HEK293 (cell line): Measurements from ENCODE around the gene CATSPERZ.

ENCODE experiments used
- CTCF ChIA-PET: fragments of 350-600 bp; formaldehyde crosslinking; extraction: SDS; loops from one replicate; lab custom pipeline; 2021; ENCODE audit warnings: antibody characterized with exemption; lab: Yijun Ruan, JAX
- POLR2A ChIA-PET: fragments of 300-600 bp; formaldehyde crosslinking; extraction: SDS; loops from one replicate; lab custom pipeline; 2020; ENCODE audit warnings: antibody characterized with exemption, inconsistent platforms; lab: Yijun Ruan, JAX
- H3K27ac ChIP-seq: fragments of 200-500 bp; sonication (Bioruptor generic); 2 replicates; pipeline ENCODE4 v1.5.1; 2014; ENCODE audit warnings: low read depth, low read length, control low read depth, inconsistent platforms; ENCODE audit errors: extremely low read depth
- H3K36me3 ChIP-seq, 2 experiments: fragments of 200-500 bp in 1 of 2; sonication (Bioruptor generic) in 1 of 2; 1 replicate in 1 of 2; 2 replicates in 1 of 2; pipeline ENCODE4 v1.5.1; 2014 to 2017; ENCODE audit warnings: inconsistent platforms in 2 of 2, low read length in 2 of 2; ENCODE audit not compliant: control insufficient read depth in 2 of 2, insufficient read depth in 1 of 2
- H3K4me1 ChIP-seq: fragments of 200-500 bp; sonication (Bioruptor generic); 2 replicates; pipeline ENCODE4 v1.5.1; 2014; ENCODE audit warnings: mild to moderate bottlenecking, low read length, inconsistent platforms; ENCODE audit not compliant: control insufficient read depth, insufficient read depth
- H3K4me3 ChIP-seq: 2 replicates; pipeline ENCODE4 v1.5.1; 2011; ENCODE audit warnings: low read depth, mild to moderate bottlenecking, control low read depth, low read length, moderate library complexity
- H3K9me3 ChIP-seq: fragments of 200-500 bp; sonication (Bioruptor generic); 2 replicates; pipeline ENCODE4 v1.5.1; 2014; ENCODE audit warnings: low read depth, low read length, inconsistent platforms; ENCODE audit not compliant: control insufficient read depth, insufficient read depth
- EGR2 ChIP-seq: fragments of 450-650 bp; formaldehyde crosslinking; IDR thresholded peaks from 2 replicates; pipeline ENCODE4 v1.5.1; 2016; ENCODE audit warnings: low read depth, missing biosample characterization, missing genetic modification characterization
- FEZF1 ChIP-seq: fragments of 450-650 bp; formaldehyde crosslinking; IDR thresholded peaks from 2 replicates; pipeline ENCODE4 v1.5.1; 2016; ENCODE audit warnings: missing biosample characterization, missing genetic modification characterization
- GFI1B ChIP-seq: fragments of 450-650 bp; formaldehyde crosslinking; IDR thresholded peaks from 2 replicates; pipeline ENCODE4 v1.5.1; 2016; ENCODE audit warnings: missing biosample characterization, missing genetic modification characterization
- GLIS2 ChIP-seq: fragments of 450-650 bp; formaldehyde crosslinking; IDR thresholded peaks from 2 replicates; pipeline ENCODE4 v1.5.1; 2016; ENCODE audit warnings: missing biosample characterization, missing genetic modification characterization
- KLF10 ChIP-seq: fragments of 450-650 bp; IDR thresholded peaks from 2 replicates; pipeline ENCODE4 v1.5.1; 2018; ENCODE audit warnings: missing biosample characterization, mild to moderate bottlenecking, missing genetic modification characterization
- KLF8 ChIP-seq: fragments of 450-650 bp; formaldehyde crosslinking; IDR thresholded peaks from 2 replicates; pipeline ENCODE4 v1.5.1; 2016; ENCODE audit warnings: missing biosample characterization, missing genetic modification characterization
- KLF9 ChIP-seq: fragments of 450-650 bp; formaldehyde crosslinking; IDR thresholded peaks from 2 replicates; pipeline ENCODE4 v1.5.1; 2016; ENCODE audit warnings: missing biosample characterization, missing genetic modification characterization, low read depth
- MZF1 ChIP-seq: fragments of 450-650 bp; formaldehyde crosslinking; IDR thresholded peaks from 2 replicates; pipeline ENCODE4 v1.5.1; 2017; ENCODE audit warnings: missing biosample characterization, missing genetic modification characterization, borderline replicate concordance
- SP2 ChIP-seq: fragments of 450-650 bp; formaldehyde crosslinking; IDR thresholded peaks from 2 replicates; pipeline ENCODE4 v1.5.1; 2016; ENCODE audit warnings: missing biosample characterization, missing genetic modification characterization
- SP3 ChIP-seq: fragments of 450-650 bp; formaldehyde crosslinking; IDR thresholded peaks from 2 replicates; pipeline ENCODE4 v1.5.1; 2016; ENCODE audit warnings: missing biosample characterization, missing genetic modification characterization
- SP7 ChIP-seq: fragments of 450-650 bp; formaldehyde crosslinking; IDR thresholded peaks from 2 replicates; pipeline ENCODE4 v1.5.1; 2016; ENCODE audit warnings: missing biosample characterization, missing genetic modification characterization
- ZFHX2 ChIP-seq: fragments of 450-650 bp; formaldehyde crosslinking; conservative IDR thresholded peaks from 2 replicates; pipeline ENCODE4 v1.5.1; 2016; ENCODE audit warnings: missing biosample characterization, missing genetic modification characterization
- ZFP69B ChIP-seq: fragments of 450-650 bp; formaldehyde crosslinking; IDR thresholded peaks from 2 replicates; pipeline ENCODE4 v1.5.1; 2016; ENCODE audit warnings: missing biosample characterization, missing genetic modification characterization
- ZNF292 ChIP-seq: fragments of 450-650 bp; formaldehyde crosslinking; IDR thresholded peaks from 2 replicates; pipeline ENCODE4 v1.5.1; 2016; ENCODE audit warnings: low read depth, missing biosample characterization, missing genetic modification characterization, borderline replicate concordance
- ZNF341 ChIP-seq: fragments of 450-650 bp; formaldehyde crosslinking; IDR thresholded peaks from 2 replicates; pipeline ENCODE4; 2016; ENCODE audit warnings: low read depth, missing biosample characterization, missing genetic modification characterization
- ZNF426 ChIP-seq: fragments of 450-650 bp; formaldehyde crosslinking; IDR thresholded peaks from 2 replicates; pipeline ENCODE4 v1.5.1; 2017; ENCODE audit warnings: missing biosample characterization, missing genetic modification characterization, mild to moderate bottlenecking, inconsistent platforms, moderate library complexity
- ZNF48 ChIP-seq: fragments of 450-650 bp; formaldehyde crosslinking; IDR thresholded peaks from 2 replicates; pipeline ENCODE4 v1.5.1; 2016; ENCODE audit warnings: missing biosample characterization, missing genetic modification characterization
- ZNF830 ChIP-seq: fragments of 450-650 bp; IDR thresholded peaks from 2 replicates; pipeline ENCODE4 v1.5.0; 2018; ENCODE audit warnings: missing biosample characterization, missing genetic modification characterization, low read depth, mild to moderate bottlenecking, moderate library complexity
- ZXDB ChIP-seq: fragments of 450-650 bp; formaldehyde crosslinking; IDR thresholded peaks from 2 replicates; pipeline ENCODE4 v1.5.1; 2016; ENCODE audit warnings: missing biosample characterization, missing genetic modification characterization
- TF ChIP-seq, protein P1 (sequence below): fragments of 450-650 bp; formaldehyde crosslinking; IDR thresholded peaks from 2 replicates; pipeline ENCODE4 v1.5.1; 2016; ENCODE audit warnings: missing biosample characterization, missing genetic modification characterization
- TF ChIP-seq, protein P2 (sequence below): fragments of 450-650 bp; formaldehyde crosslinking; optimal IDR thresholded peaks from 2 replicates; pipeline ENCODE3; 2016; ENCODE audit warnings: missing biosample characterization, mild to moderate bottlenecking, missing genetic modification characterization
- TF ChIP-seq, protein P3 (sequence below): fragments of 450-650 bp; formaldehyde crosslinking; IDR thresholded peaks from 2 replicates; pipeline ENCODE4 v1.5.1; 2017; ENCODE audit warnings: missing biosample characterization, missing genetic modification characterization

CATSPERZ gene

DNA sequence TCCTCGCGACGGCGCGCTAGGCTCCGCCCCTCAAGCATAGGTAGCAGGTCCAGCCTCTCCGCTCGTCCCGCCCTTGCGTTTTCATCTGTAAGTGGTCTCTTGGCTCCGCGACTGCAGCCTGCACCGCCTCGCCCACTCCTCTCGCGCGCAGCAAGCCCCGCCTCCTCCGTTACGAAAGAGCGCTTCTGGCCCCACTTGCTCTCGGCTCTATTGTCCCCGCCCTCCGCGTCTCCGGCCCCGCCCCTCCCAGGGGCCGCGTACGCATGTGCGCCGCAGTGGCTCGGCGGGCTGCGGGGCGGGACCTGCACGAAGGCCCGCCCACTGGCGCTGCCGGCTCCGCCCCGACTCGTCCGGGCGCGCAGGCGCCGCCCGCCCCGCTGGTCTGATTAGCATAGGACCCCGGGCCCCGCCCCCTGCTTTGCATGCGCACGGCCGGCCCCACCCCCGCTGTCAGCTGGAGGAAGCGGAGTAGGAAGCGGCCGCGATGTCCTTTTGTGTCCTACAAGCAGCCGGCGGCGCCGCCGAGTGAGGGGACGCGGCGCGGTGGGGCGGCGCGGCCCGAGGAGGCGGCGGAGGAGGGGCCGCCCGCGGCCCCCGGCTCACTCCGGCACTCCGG lies 5.0 kb downstream of the CATSPERZ start, which contains the start of gene ESRRA:
TSS of gene ESRRA (plus strand) at position 450 of the 616 bp plus-strand sequence. CDS start 1,656 bp downstream, outside the sequence.
- H3K4me1 ChIP-seq: no peaks in the 10 kb centered on the region
- H3K27ac ChIP-seq: peak within 1 kb of the TSS; percentile 70
- H3K36me3 ChIP-seq: peaks cover 0 to 5% of the 10 kb centered on the region in 2 experiments; a peak in 1 of 3 replicates
- CTCF ChIA-PET: interaction anchor here (0.6 to 5.8 kb wide), 33 partner anchors 8 to 1782 kb away, joined by 3 to 81 read pairs (median 5); partner anchors contain the start of genes BAD, FERMT3, PLCB3 and PPP1R14B
- peak within 1 kb of the TSS; percentile 62 for H3K4me3 ChIP-seq
- H3K9me3 ChIP-seq: no peaks in the 10 kb centered on the region
- TF ChIP-seq GFI1B: no peak
- TF ChIP-seq SP3 (tag by site-specific recombination): peak; percentile 84
- TF ChIP-seq ZFP69B: peak; percentile 44; the same call in 1 of the 2 replicates
- peak; percentile 85 for TF ChIP-seq KLF9 (tag by site-specific recombination)
- TF ChIP-seq, protein P1, sequence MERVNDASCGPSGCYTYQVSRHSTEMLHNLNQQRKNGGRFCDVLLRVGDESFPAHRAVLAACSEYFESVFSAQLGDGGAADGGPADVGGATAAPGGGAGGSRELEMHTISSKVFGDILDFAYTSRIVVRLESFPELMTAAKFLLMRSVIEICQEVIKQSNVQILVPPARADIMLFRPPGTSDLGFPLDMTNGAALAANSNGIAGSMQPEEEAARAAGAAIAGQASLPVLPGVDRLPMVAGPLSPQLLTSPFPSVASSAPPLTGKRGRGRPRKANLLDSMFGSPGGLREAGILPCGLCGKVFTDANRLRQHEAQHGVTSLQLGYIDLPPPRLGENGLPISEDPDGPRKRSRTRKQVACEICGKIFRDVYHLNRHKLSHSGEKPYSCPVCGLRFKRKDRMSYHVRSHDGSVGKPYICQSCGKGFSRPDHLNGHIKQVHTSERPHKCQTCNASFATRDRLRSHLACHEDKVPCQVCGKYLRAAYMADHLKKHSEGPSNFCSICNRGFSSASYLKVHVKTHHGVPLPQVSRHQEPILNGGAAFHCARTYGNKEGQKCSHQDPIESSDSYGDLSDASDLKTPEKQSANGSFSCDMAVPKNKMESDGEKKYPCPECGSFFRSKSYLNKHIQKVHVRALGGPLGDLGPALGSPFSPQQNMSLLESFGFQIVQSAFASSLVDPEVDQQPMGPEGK: 0 out of 2 replicates have a peak, but pooled peaks have one; percentile 24
- peak; percentile 45 for TF ChIP-seq ZNF341 (tag by site-specific recombination)
- TF ChIP-seq, protein P2, sequence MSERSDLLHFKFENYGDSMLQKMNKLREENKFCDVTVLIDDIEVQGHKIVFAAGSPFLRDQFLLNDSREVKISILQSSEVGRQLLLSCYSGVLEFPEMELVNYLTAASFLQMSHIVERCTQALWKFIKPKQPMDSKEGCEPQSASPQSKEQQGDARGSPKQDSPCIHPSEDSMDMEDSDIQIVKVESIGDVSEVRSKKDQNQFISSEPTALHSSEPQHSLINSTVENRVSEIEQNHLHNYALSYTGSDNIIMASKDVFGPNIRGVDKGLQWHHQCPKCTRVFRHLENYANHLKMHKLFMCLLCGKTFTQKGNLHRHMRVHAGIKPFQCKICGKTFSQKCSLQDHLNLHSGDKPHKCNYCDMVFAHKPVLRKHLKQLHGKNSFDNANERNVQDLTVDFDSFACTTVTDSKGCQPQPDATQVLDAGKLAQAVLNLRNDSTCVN (tag by site-specific recombination): peak; percentile 53
- TF ChIP-seq SP7 (tag by site-specific recombination): no peak
- no peak for TF ChIP-seq ZNF830
- peak; percentile 56; the same call in 1 of the 2 replicates for TF ChIP-seq KLF8 (tag by site-specific recombination)
- TF ChIP-seq SP2 (tag by site-specific recombination): peak; percentile 93
- 0 out of 2 replicates have a peak, but pooled peaks have one; percentile 31 for TF ChIP-seq KLF10 (tag by site-specific recombination)
- TF ChIP-seq ZFHX2 (tag by site-specific recombination): peak; percentile 65
- TF ChIP-seq FEZF1 (tag by site-specific recombination): peak; percentile 32; the same call in 1 of the 2 replicates
- peak; percentile 29; the same call in 1 of the 2 replicates for TF ChIP-seq EGR2
- POLR2A ChIA-PET: interaction anchor here (0.6 to 3.6 kb wide), 14 partner anchors 12 to 1193 kb away, joined by 3 to 43 read pairs (median 5); partner anchors contain the start of genes BAD, FKBP2, GPR137 and NUDT22

DNA sequence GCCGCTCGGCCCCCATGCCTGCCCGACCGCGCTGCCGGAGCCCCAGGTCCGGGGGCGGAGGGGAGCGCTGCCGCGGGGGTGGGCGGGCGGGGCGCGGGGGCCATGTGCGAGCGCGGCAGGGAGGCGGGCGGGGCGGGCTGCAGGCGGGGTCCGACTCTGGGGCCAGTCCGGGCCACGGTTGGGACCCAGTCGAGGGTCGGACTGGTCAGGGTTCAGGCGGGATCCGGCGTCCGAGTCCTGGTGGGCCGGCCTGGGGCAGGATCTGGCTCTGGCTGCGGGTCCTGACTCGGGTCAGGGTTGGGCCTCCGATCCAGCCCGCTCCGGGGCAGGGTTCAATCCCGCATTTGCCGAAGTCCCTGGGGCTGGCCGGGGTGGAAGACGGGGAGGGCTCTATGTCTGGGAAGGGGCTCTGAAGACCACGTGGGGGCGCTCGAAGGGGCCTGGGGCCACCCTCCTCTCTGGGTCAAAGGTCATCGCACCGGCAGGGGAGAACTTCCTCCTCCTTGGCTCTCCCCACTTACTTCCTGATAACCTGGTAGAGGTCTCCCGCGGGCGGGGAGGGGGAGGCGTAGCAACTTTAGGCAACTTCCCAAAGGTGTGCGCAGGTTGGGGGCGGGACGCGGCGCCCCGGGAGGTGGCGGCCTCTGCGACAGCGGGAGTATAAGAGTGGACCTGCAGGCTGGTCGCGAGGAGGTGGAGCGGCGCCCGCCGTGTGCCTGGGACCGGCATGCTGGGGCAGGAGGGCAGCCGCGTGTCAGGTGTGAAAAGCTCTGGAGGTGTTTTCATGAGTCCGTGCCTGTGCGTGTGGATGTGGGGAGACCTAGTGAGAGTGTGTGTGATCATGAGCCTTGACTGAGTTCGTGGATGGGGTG lies 5.8 kb downstream of the CATSPERZ start:
- Histone ChIP-seq H3K9me3 (no peaks in the 10 kb centered on the region), H3K4me1 (no peaks in the 10 kb centered on the region), H3K4me3 (peak overlapping the region; percentile 62), H3K27ac (peak overlapping the region; percentile 59; the same call in 1 of the 2 replicates), H3K36me3 (peaks cover 0 to 5% of the 10 kb centered on the region in 2 experiments; a peak in 1 of 3 replicates)
- CTCF ChIA-PET: interaction anchor here (0.6 to 5.8 kb wide), 9 partner anchors 24 to 301 kb away, joined by 3 to 63 read pairs (median 3); no protein-coding TSS in a partner anchor
- POLR2A ChIA-PET: interaction anchor here (0.6 to 3.6 kb wide), 6 partner anchors 12 to 1192 kb away, joined by 3 to 43 read pairs (median 12); partner anchors contain the start of genes NUDT22, PRDX5, STIP1 and TRMT112
- TF ChIP-seq MZF1 (tag by site-specific recombination) (no peak), ZNF48 (no peak), GLIS2 (tag by site-specific recombination) (peak; percentile 79), ZXDB (0 out of 2 replicates have a peak, but pooled peaks have one; percentile 51), ZNF292 (tag by site-specific recombination) (no peak), ZNF426 (no peak)
- TF ChIP-seq, protein P3, sequence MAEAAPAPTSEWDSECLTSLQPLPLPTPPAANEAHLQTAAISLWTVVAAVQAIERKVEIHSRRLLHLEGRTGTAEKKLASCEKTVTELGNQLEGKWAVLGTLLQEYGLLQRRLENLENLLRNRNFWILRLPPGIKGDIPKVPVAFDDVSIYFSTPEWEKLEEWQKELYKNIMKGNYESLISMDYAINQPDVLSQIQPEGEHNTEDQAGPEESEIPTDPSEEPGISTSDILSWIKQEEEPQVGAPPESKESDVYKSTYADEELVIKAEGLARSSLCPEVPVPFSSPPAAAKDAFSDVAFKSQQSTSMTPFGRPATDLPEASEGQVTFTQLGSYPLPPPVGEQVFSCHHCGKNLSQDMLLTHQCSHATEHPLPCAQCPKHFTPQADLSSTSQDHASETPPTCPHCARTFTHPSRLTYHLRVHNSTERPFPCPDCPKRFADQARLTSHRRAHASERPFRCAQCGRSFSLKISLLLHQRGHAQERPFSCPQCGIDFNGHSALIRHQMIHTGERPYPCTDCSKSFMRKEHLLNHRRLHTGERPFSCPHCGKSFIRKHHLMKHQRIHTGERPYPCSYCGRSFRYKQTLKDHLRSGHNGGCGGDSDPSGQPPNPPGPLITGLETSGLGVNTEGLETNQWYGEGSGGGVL (tag by site-specific recombination): peak; percentile 76
- TF ChIP-seq, protein P2 (tag by site-specific recombination): peak; percentile 41
